ENCODE data around the gene MLST8.

Gene MLST8

GRCh38 chr16:2173916-2174315 is 31.3 kb upstream of the MLST8 start:
- no peak for DNase-seq

GRCh38 chr16:2174396-2175131 is 30.7 kb upstream of the MLST8 start:
- no peak for DNase-seq

- DNase-seq: no peak
Measured at GRCh38 chr16:2175454-2175853, 29.8 kb upstream of the MLST8 start.

- no peak for DNase-seq
Measured at GRCh38 chr16:2176047-2176446, 29.2 kb upstream of the MLST8 start.

GRCh38 chr16:2177101-2177500 is 28.2 kb upstream of the MLST8 start:
- DNase-seq: no peak

- no peak for DNase-seq
Measured at GRCh38 chr16:2177561-2177960, 27.7 kb upstream of the MLST8 start.

GRCh38 chr16:2178321-2179106 is 26.7 kb upstream of the MLST8 start:
- no peak for DNase-seq

GRCh38 chr16:2179107-2179501 is 26.1 kb upstream of the MLST8 start:
- no peak for DNase-seq

GRCh38 chr16:2179576-2179975 is 25.7 kb upstream of the MLST8 start:
- no peak for DNase-seq

GRCh38 chr16:2180461-2180860 is 24.8 kb upstream of the MLST8 start:
- DNase-seq: no peak

GRCh38 chr16:2180962-2181923 is 24.0 kb upstream of the MLST8 start:
- DNase-seq: no peak

GRCh38 chr16:2181952-2182351 is 23.3 kb upstream of the MLST8 start:
- no peak for DNase-seq

- no peak for DNase-seq
Measured at GRCh38 chr16:2183671-2184070, 21.6 kb upstream of the MLST8 start.

GRCh38 chr16:2184346-2184745 is 20.9 kb upstream of the MLST8 start:
- DNase-seq: no peak

GRCh38 chr16:2184962-2185361 is 20.3 kb upstream of the MLST8 start:
- no peak for DNase-seq

GRCh38 chr16:2186064-2186463 is 19.2 kb upstream of the MLST8 start:
- DNase-seq: no peak

- no peak for DNase-seq
Measured at GRCh38 chr16:2186505-2186904, 18.7 kb upstream of the MLST8 start.

- no peak for DNase-seq
Measured at GRCh38 chr16:2187212-2187611, 18.0 kb upstream of the MLST8 start.

GRCh38 chr16:2188395-2188794 is 16.9 kb upstream of the MLST8 start:
- DNase-seq: no peak

- DNase-seq: no peak
Measured at GRCh38 chr16:2189252-2189893, 15.9 kb upstream of the MLST8 start.

- DNase-seq: no peak
Measured at GRCh38 chr16:2190002-2190658, 15.1 kb upstream of the MLST8 start.
